HCEC 1CT (cell line): ENCODE data around the gene SPDYE11.
A peak's percentile ranks its signal among the peaks of the same experiment; 100 is the strongest.
"Not testable (repeated sequence)": the region's sequence is repeated elsewhere in the genome, so short reads cannot be mapped to it uniquely, and the experiment has no call there.

Source experiments
- DNase-seq: peaks from one replicate; pipeline ENCODE4 v3.0.0-alpha.2; 2017

Gene SPDYE11

GRCh38 chr7:73057811-73058210, at the start of gene SPDYE11:
SPDYE11 (minus strand) TSS chr7:73057911; CDS start chr7:73056111, 1,800 bp downstream.
- DNase-seq: not testable (repeated sequence)

- not testable (repeated sequence) for DNase-seq
Observed at GRCh38 chr7:73085938-73086337, 28.2 kb upstream of the SPDYE11 start, which contains the start of gene SPDYE9. SPDYE9 (minus strand) TSS chr7:73086038; CDS start chr7:73084238, 1,800 bp downstream.

- DNase-seq: not testable (repeated sequence)
Observed at GRCh38 chr7:73029666-73030065, 28.0 kb downstream of the SPDYE11 start, which contains the start of gene SPDYE8. SPDYE8 (minus strand) TSS chr7:73029766; CDS start chr7:73027966, 1,800 bp downstream.

GRCh38 chr7:73006491-73006890, 51.2 kb downstream of the SPDYE11 start:
- DNase-seq: peak; percentile 0

- DNase-seq: peak; percentile 65
Observed at GRCh38 chr7:73005693-73006447, 51.8 kb downstream of the SPDYE11 start.

- DNase-seq: not testable (repeated sequence)
Observed at GRCh38 chr7:73005356-73005692, 52.4 kb downstream of the SPDYE11 start.

- not testable (repeated sequence) for DNase-seq
Observed at GRCh38 chr7:72997887-72998468, 59.7 kb downstream of the SPDYE11 start.
